ENCODE results near the gene PSAPL1. TPM values are rescaled to one million over a fixed set of nuclear protein-coding genes. Genes with fewer than 3 reads are reported as not detected.

The PSAPL1 gene
- total and polyA plus RNA-seq, 2 experiments from 2014 or later, result not detected

GRCh38 chr4:7396186-7396910 is 38.4 kb downstream of the PSAPL1 start:
- WGBS, 2 experiments (ENCODE audit: low coverage in 1 of 2, low lambda C conversion rate in 2 of 2, missing lambda C conversion rate in 2 of 2), result 70 to 71% methylated on average over 14 of the region's 14 CpGs
- Histone ChIP-seq H3K4me1 (ENCODE audit: insufficient read depth) (no peaks in the 10 kb centered on the region), H3K4me2 (ENCODE audit: unreplicated experiment) (no peak overlapping the region), H3K9me3 (ENCODE audit: low read depth) (no peaks in the 10 kb centered on the region), H3K36me3 (ENCODE audit: low read depth) (no peaks in the 10 kb centered on the region), H3K9me2 (ENCODE audit: insufficient read depth) (no peaks in the 10 kb centered on the region), H3K9ac (no peak overlapping the region), H4K20me1 (ENCODE audit: insufficient read depth) (no peaks in the 10 kb centered on the region), H3F3A (ENCODE audit: insufficient read depth) (no peaks in the 10 kb centered on the region), H3K4me3 (no peak overlapping the region), H3K27me3 (replicated peaks; ENCODE audit: insufficient read depth) (peaks cover 13% of the 10 kb centered on the region; the same call in 1 of the 2 replicates), H3K27ac (no peak overlapping the region), H3K79me2 (ENCODE audit: insufficient read depth) (no peaks in the 10 kb centered on the region), H2AFZ (no peak overlapping the region)
- TF ChIP-seq EZH2 (IDR thresholded peaks at IDR 0.05; ENCODE audit: insufficient read depth, poor library complexity, severe bottlenecking), result no peak
- no peak for TF ChIP-seq EZH2phosphoT487 (IDR thresholded peaks at IDR 0.05; ENCODE audit: insufficient read depth, low read depth)
- DNase-seq, result no peak
- in situ Hi-C loops (cut with MboI), result no loop called here

GRCh38 chr4:7395645-7396044 is 39.1 kb downstream of the PSAPL1 start:
- no peaks in the 10 kb centered on the region for H3K79me2 ChIP-seq (ENCODE audit: insufficient read depth)
- H3K9me3 ChIP-seq (ENCODE audit: low read depth), result no peaks in the 10 kb centered on the region
- WGBS, 2 experiments (ENCODE audit: low coverage in 1 of 2, low lambda C conversion rate in 2 of 2, missing lambda C conversion rate in 2 of 2), result 69 to 71% methylated on average over 8 of the region's 8 CpGs
- H3K9ac ChIP-seq, result no peak overlapping the region
- no peak for DNase-seq
- H3K36me3 ChIP-seq (ENCODE audit: low read depth), result no peaks in the 10 kb centered on the region
- no peaks in the 10 kb centered on the region for H4K20me1 ChIP-seq (ENCODE audit: insufficient read depth)
- H3K4me3 ChIP-seq, result no peak overlapping the region
- H3K27me3 ChIP-seq (replicated peaks; ENCODE audit: insufficient read depth), result peaks cover 13% of the 10 kb centered on the region
- no peak overlapping the region for H3K4me2 ChIP-seq (ENCODE audit: unreplicated experiment)
- no peak overlapping the region for H2AFZ ChIP-seq
- H3K4me1 ChIP-seq (ENCODE audit: insufficient read depth), result no peaks in the 10 kb centered on the region
- H3F3A ChIP-seq (ENCODE audit: insufficient read depth), result no peaks in the 10 kb centered on the region
- TF ChIP-seq EZH2phosphoT487 (IDR thresholded peaks at IDR 0.05; ENCODE audit: insufficient read depth, low read depth) (no peak), EZH2 (IDR thresholded peaks at IDR 0.05; ENCODE audit: insufficient read depth, poor library complexity, severe bottlenecking) (no peak)
- in situ Hi-C loops (cut with MboI), result no loop called here
- H3K9me2 ChIP-seq (ENCODE audit: insufficient read depth), result no peaks in the 10 kb centered on the region
- no peak overlapping the region for H3K27ac ChIP-seq

- Histone ChIP-seq H3K9me2 (ENCODE audit: insufficient read depth) (no peaks in the 10 kb centered on the region), H3K4me2 (ENCODE audit: unreplicated experiment) (no peak overlapping the region), H4K20me1 (ENCODE audit: insufficient read depth) (no peaks in the 10 kb centered on the region), H3K4me3 (no peak overlapping the region), H3K27ac (no peak overlapping the region), H3K9ac (no peak overlapping the region), H3K4me1 (ENCODE audit: insufficient read depth) (no peaks in the 10 kb centered on the region), H2AFZ (no peak overlapping the region), H3K79me2 (ENCODE audit: insufficient read depth) (no peaks in the 10 kb centered on the region), H3K9me3 (ENCODE audit: low read depth) (no peaks in the 10 kb centered on the region), H3F3A (ENCODE audit: insufficient read depth) (no peaks in the 10 kb centered on the region), H3K36me3 (ENCODE audit: low read depth) (no peaks in the 10 kb centered on the region), H3K27me3 (replicated peaks; ENCODE audit: insufficient read depth) (peaks cover 13% of the 10 kb centered on the region)
- no peak for DNase-seq
- no peak for TF ChIP-seq EZH2 (IDR thresholded peaks at IDR 0.05; ENCODE audit: insufficient read depth, poor library complexity, severe bottlenecking)
- no peak for TF ChIP-seq EZH2phosphoT487 (IDR thresholded peaks at IDR 0.05; ENCODE audit: insufficient read depth, low read depth)
- WGBS, 2 experiments (ENCODE audit: low coverage in 1 of 2, low lambda C conversion rate in 2 of 2, missing lambda C conversion rate in 2 of 2), result 67 to 70% methylated on average over 21 of the region's 21 CpGs
- in situ Hi-C loops (cut with MboI), result no loop called here
These were observed 39.9 kb downstream of the PSAPL1 start for GRCh38 chr4:7394681-7395451.

GRCh38 chr4:7393601-7394575 is 40.8 kb downstream of the PSAPL1 start:
- Histone ChIP-seq H3F3A (ENCODE audit: insufficient read depth) (no peaks in the 10 kb centered on the region), H3K27ac (no peak overlapping the region), H3K4me2 (ENCODE audit: unreplicated experiment) (no peak overlapping the region), H3K4me1 (ENCODE audit: insufficient read depth) (no peaks in the 10 kb centered on the region), H4K20me1 (ENCODE audit: insufficient read depth) (no peaks in the 10 kb centered on the region), H3K4me3 (no peak overlapping the region), H3K9me2 (ENCODE audit: insufficient read depth) (no peaks in the 10 kb centered on the region), H3K27me3 (replicated peaks; ENCODE audit: insufficient read depth) (peaks cover 9% of the 10 kb centered on the region), H3K9me3 (ENCODE audit: low read depth) (no peaks in the 10 kb centered on the region), H2AFZ (no peak overlapping the region), H3K36me3 (ENCODE audit: low read depth) (no peaks in the 10 kb centered on the region), H3K9ac (no peak overlapping the region), H3K79me2 (ENCODE audit: insufficient read depth) (no peaks in the 10 kb centered on the region)
- in situ Hi-C loops (cut with MboI), result no loop called here
- WGBS, 2 experiments (ENCODE audit: low coverage in 1 of 2, low lambda C conversion rate in 2 of 2, missing lambda C conversion rate in 2 of 2), result 68% methylated on average over 23 to 28 of the region's 29 CpGs
- DNase-seq, result no peak
- TF ChIP-seq EZH2 (IDR thresholded peaks at IDR 0.05; ENCODE audit: insufficient read depth, poor library complexity, severe bottlenecking), result no peak
- no peak for TF ChIP-seq EZH2phosphoT487 (IDR thresholded peaks at IDR 0.05; ENCODE audit: insufficient read depth, low read depth)
